ENCODE data around the gene ZNF625.

GRCh38 chr19:12166626-12167025 lies 10.1 kb upstream of the ZNF625 start:
- TF ChIP-seq CTCF (IDR thresholded peaks at IDR 0.05; ENCODE audit: low read length) (no peak), EZH2 (IDR thresholded peaks at IDR 0.05; ENCODE audit: borderline replicate concordance, low read length) (no peak)
